ENCODE measurements around the gene ENKD1. TPM values are rescaled to one million over a fixed set of nuclear protein-coding genes. Genes with fewer than 3 reads are reported as not detected.

The ENKD1 gene
- total and polyA plus RNA-seq, 2 of the 13 experiments (the other 11 are each of a cell fraction or from before 2014, with no cell fraction given) = 10.8 to 20.8 TPM

DNA sequence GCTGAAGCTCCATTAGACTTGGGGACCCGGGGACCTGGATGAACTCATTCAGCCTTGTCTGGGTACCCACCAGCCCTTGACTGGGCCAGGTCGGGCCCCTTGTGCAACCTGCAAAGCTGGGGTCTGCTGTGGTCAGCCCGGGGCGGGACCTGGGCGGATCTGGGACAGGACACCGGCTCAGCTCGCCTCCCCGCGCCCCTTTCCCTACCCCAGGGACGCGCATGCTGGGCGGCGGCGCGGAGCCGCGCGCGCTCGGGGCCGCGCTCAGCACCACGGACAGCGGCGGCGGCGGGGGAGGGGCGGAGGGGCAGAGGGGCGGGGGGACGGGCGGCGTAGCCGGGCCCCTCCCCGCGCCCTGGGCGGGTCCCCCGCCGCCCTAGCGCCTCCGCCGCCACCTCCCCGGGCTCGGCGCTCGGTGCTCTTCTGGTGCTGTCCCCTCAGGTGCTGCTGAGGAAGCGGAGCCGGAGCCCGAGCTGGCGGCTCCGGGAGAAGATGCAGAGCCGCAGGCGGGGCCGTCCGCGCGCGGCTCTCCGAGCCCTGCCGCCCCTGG lies 13.9 kb downstream of the ENKD1 start (continued):
- TF ChIP-seq MXD4 (CRISPR knock-in tag; IDR thresholded peaks at IDR 0.05) (peak; percentile 58; the same call in 1 of the 2 replicates), ZNF446 (CRISPR knock-in tag; IDR thresholded peaks at IDR 0.05) (peak; percentile 93), ZNF589 (CRISPR knock-in tag; conservative IDR thresholded peaks at IDR 0.05) (no peak), ZNF713 (CRISPR knock-in tag; IDR thresholded peaks at IDR 0.05) (no peak), ZNF556 (CRISPR knock-in tag; IDR thresholded peaks at IDR 0.05; ENCODE audit: borderline replicate concordance) (0 out of 2 replicates have a peak, but pooled peaks have one; percentile 29), TFDP1 (CRISPR knock-in tag; IDR thresholded peaks at IDR 0.05; ENCODE audit: borderline replicate concordance) (0 out of 2 replicates have a peak, but pooled peaks have one; percentile 13), ETV6 (CRISPR knock-in tag; conservative IDR thresholded peaks at IDR 0.05) (peak; percentile 72; the same call in 1 of the 2 replicates), KLF6 (CRISPR knock-in tag; IDR thresholded peaks at IDR 0.05) (peak; percentile 73; the same call in 1 of the 2 replicates), ATF1 (CRISPR knock-in tag; IDR thresholded peaks at IDR 0.05) (no peak), ETV5 (CRISPR knock-in tag; IDR thresholded peaks at IDR 0.05; ENCODE audit: borderline replicate concordance) (no peak), NAIF1 (CRISPR knock-in tag; IDR thresholded peaks at IDR 0.05; ENCODE audit: borderline replicate concordance) (no peak), ELF4 (CRISPR knock-in tag; IDR thresholded peaks at IDR 0.05; ENCODE audit: borderline replicate concordance) (no peak), GATAD1 (CRISPR knock-in tag; IDR thresholded peaks at IDR 0.05) (no peak), ZNF263 (CRISPR knock-in tag; IDR thresholded peaks at IDR 0.05) (0 out of 2 replicates have a peak, but pooled peaks have one; percentile 11), NFKB2 (CRISPR knock-in tag; IDR thresholded peaks at IDR 0.05; ENCODE audit: borderline replicate concordance) (peak; percentile 79; the same call in 1 of the 2 replicates), AHR (CRISPR knock-in tag; IDR thresholded peaks at IDR 0.05) (0 out of 2 replicates have a peak, but pooled peaks have one; percentile 38), BORCS8-MEF2B (CRISPR knock-in tag; IDR thresholded peaks at IDR 0.05) (peak; percentile 74), ZBTB14 (CRISPR knock-in tag; IDR thresholded peaks at IDR 0.05) (peak; percentile 94), CCDC6 (CRISPR knock-in tag; IDR thresholded peaks at IDR 0.05) (peak; percentile 62; the same call in 1 of the 2 replicates), ZNF468 (CRISPR knock-in tag; IDR thresholded peaks at IDR 0.05) (0 out of 2 replicates have a peak, but pooled peaks have one; percentile 72), ZNF607 (CRISPR knock-in tag; IDR thresholded peaks at IDR 0.05; ENCODE audit: borderline replicate concordance) (peak; percentile 45; the same call in 1 of the 2 replicates), ZNF451 (CRISPR knock-in tag; IDR thresholded peaks at IDR 0.05) (0 out of 2 replicates have a peak, but pooled peaks have one; percentile 37), ZNF709 (CRISPR knock-in tag; IDR thresholded peaks at IDR 0.05) (peak; percentile 51; the same call in 1 of the 2 replicates), ZSCAN21 (CRISPR knock-in tag; IDR thresholded peaks at IDR 0.05; ENCODE audit: borderline replicate concordance) (peak; percentile 62), MEIS2 (CRISPR knock-in tag; IDR thresholded peaks at IDR 0.05) (peak; percentile 42; the same call in 1 of the 2 replicates), ZNF441 (CRISPR knock-in tag; IDR thresholded peaks at IDR 0.05; ENCODE audit: borderline replicate concordance) (peak; percentile 84; the same call in 1 of the 2 replicates), CENPT (CRISPR knock-in tag; IDR thresholded peaks at IDR 0.05; ENCODE audit: low read depth) (peak; percentile 87; the same call in 1 of the 2 replicates), HNRNPH1 (optimal IDR thresholded peaks at IDR 0.05; ENCODE audit: low read depth, low read length) (no peak)
- TF ChIP-seq, protein P1, sequence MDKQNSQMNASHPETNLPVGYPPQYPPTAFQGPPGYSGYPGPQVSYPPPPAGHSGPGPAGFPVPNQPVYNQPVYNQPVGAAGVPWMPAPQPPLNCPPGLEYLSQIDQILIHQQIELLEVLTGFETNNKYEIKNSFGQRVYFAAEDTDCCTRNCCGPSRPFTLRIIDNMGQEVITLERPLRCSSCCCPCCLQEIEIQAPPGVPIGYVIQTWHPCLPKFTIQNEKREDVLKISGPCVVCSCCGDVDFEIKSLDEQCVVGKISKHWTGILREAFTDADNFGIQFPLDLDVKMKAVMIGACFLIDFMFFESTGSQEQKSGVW (CRISPR knock-in tag; IDR thresholded peaks at IDR 0.05; ENCODE audit: borderline replicate concordance) = no peak

Data from HepG2 (cell line).